Coronary artery (tissue), 2 donors: Measurements from ENCODE around the gene RAB9A.
"Not testable (repeated sequence)": the region's sequence is repeated elsewhere in the genome, so short reads cannot be mapped to it uniquely, and the experiment has no call there.

Experiments
- DNase-seq: peaks from one replicate; pipeline ENCODE4 v3.0.0-alpha.2; 2017; ENCODE audit warnings: low spot score
- H3K27ac ChIP-seq, 2 donors: fragments of 200-600 bp; sonication (generic); one replicate each; pipeline ENCODE4 v1.5.1; 2016 to 2019
- H3K4me3 ChIP-seq: fragments of 200-600 bp; sonication (generic); 2 replicates; pipeline ENCODE4 v1.5.1; 2016; ENCODE audit warnings: mild to moderate bottlenecking, moderate library complexity
- CTCF ChIP-seq: fragments of 200-600 bp; sonication (generic); IDR thresholded peaks from one replicate; pipeline ENCODE4 v1.5.1; 2019; ENCODE audit warnings: antibody characterized with exemption

Gene RAB9A

GRCh38 chrX:13670197-13670596 lies 18.7 kb upstream of the RAB9A start:
- DNase-seq = no peak
- no peak overlapping the region for H3K27ac ChIP-seq
- no peak for TF ChIP-seq CTCF
- no peak overlapping the region for H3K4me3 ChIP-seq

- no peak for DNase-seq
- Histone ChIP-seq H3K4me3 (no peak overlapping the region), H3K27ac (no peak overlapping the region)
- TF ChIP-seq CTCF = no peak
Observed at GRCh38 chrX:13673016-13673415, 15.9 kb upstream of the RAB9A start.

- TF ChIP-seq CTCF = no peak
- no peak for DNase-seq
Observed at GRCh38 chrX:13676885-13677284, 12.0 kb upstream of the RAB9A start.

GRCh38 chrX:13679700-13680099 lies 9.2 kb upstream of the RAB9A start:
- not testable (repeated sequence) for H3K4me3 ChIP-seq, DNase-seq, H3K27ac ChIP-seq

More at GRCh38 chrX:13676885-13677284, 12.0 kb upstream of the RAB9A start:
- Histone ChIP-seq H3K27ac (no peak overlapping the region), H3K4me3 (no peak overlapping the region)

GRCh38 chrX:13681595-13681994 lies 7.3 kb upstream of the RAB9A start:
- no peak for DNase-seq
- no peak overlapping the region for H3K4me3 ChIP-seq
- no peak overlapping the region for H3K27ac ChIP-seq
- no peak for TF ChIP-seq CTCF

GRCh38 chrX:13684361-13684760 lies 4.6 kb upstream of the RAB9A start:
- no peak for TF ChIP-seq CTCF
- DNase-seq = no peak

GRCh38 chrX:13685126-13685763 lies 3.7 kb upstream of the RAB9A start:
- Histone ChIP-seq H3K27ac (no peak overlapping the region), H3K4me3 (no peak overlapping the region)
- TF ChIP-seq CTCF = no peak
- no peak for DNase-seq

More at GRCh38 chrX:13684361-13684760, 4.6 kb upstream of the RAB9A start:
- H3K4me3 ChIP-seq = no peak overlapping the region
- H3K27ac ChIP-seq = no peak overlapping the region
